Heart left ventricle (tissue), 16 donors: ENCODE measurements around the gene ATP11B. TPM values are rescaled to one million over a fixed set of nuclear protein-coding genes. Genes with fewer than 3 reads are reported as not detected.

Experiments used
- ATAC-seq, 4 donors: fragments of 200-7000 bp; cut with Tn5 transposase; one replicate each; pipeline ENCODE4 v1.9.1; 2020 to 2022; ENCODE audit warnings: moderate library complexity in 4 of 4, mild to moderate bottlenecking in 3 of 4, moderate number of reproducible peaks in 1 of 4
- DNase-seq, 5 donors: peaks; one replicate each; pipeline ENCODE4 v3.0.0-alpha.2; 2020
- H3K27ac ChIP-seq, 12 donors: fragments of 200-600 bp; sonication (generic) in 4 of 12; one replicate each; pipeline versions ENCODE4 v1.5.0 to v1.8.0; 2016 to 2022; ENCODE audit warnings: mild to moderate bottlenecking in 2 of 12
- H3K27me3 ChIP-seq, 9 donors: fragments of 200-600 bp; sonication (generic) in 2 of 9; one replicate each; pipeline versions ENCODE4 v1.5.1 to v1.8.0; 2016 to 2022; ENCODE audit warnings: mild to moderate bottlenecking in 3 of 9
- H3K36me3 ChIP-seq, 9 donors: fragments of 200-600 bp; sonication (generic) in 2 of 9; one replicate each; pipeline versions ENCODE4 v1.5.0 to v1.8.0; 2018 to 2022; ENCODE audit warnings: mild to moderate bottlenecking in 2 of 9
- H3K4me1 ChIP-seq, 12 donors: fragments of 200-600 bp; sonication (generic) in 4 of 12; one replicate each; pipeline versions ENCODE4 v1.5.0 to v1.8.0; 2016 to 2022; ENCODE audit warnings: mild to moderate bottlenecking in 3 of 12
- H3K4me3 ChIP-seq, 12 donors: fragments of 200-600 bp; sonication (generic) in 4 of 12; one replicate each; pipeline versions ENCODE4 v1.5.0 to v1.8.0; 2017 to 2022; ENCODE audit warnings: mild to moderate bottlenecking in 9 of 12, moderate library complexity in 4 of 12
- H3K9me3 ChIP-seq, 12 donors: fragments of 200-600 bp; sonication (generic) in 4 of 12; one replicate each; pipeline versions ENCODE4 v1.5.0 to v1.8.0; 2016 to 2022; ENCODE audit warnings: mild to moderate bottlenecking in 1 of 12
- POLR2A ChIP-seq, 2 donors: fragments of 450-650 bp; IDR thresholded peaks; one replicate each; pipeline ENCODE4 v1.6.1; 2017; ENCODE audit warnings: antibody characterized with exemption in 2 of 2, mild to moderate bottlenecking in 2 of 2, moderate library complexity in 2 of 2
- WGBS, 4 donors: extraction: QIAGEN DNeasy Blood & Tissue Kit in 2 of 4; methylation state at CpG; one replicate each; pipeline versions ENCODE4 v1.1.5 to v1.1.7; 2013 to 2018; 5-methylcytosine and 5-hydroxymethylcytosine counted together
- intact Hi-C, 10 donors: fragments of 100-400 bp; cut with DNase I; formaldehyde crosslinking; loops; one replicate each; pipeline versions ENCODE4 v1.11.1 to v1.14.2; 2022
- polyA plus RNA-seq, 2 donors: library from polyadenylated mRNA; stranded (reverse); fragments of 200-250 nt; gene quantifications; one replicate each; pipeline ENCODE4 v1.2.3, GENCODE V29; 2013
- total RNA-seq, 9 donors: library from RNA; depleted of rRNA in 2 of 9; stranded (reverse); fragments of >200 nt in 2 of 9; fragmentation: NEBNext Ultra II Directional in 3 of 9; extraction: Animal tissue kit (Norgen Biotek cat#: 25700) in 3 of 9; gene quantifications; one replicate each; pipeline versions ENCODE4 v1.1.0 to v1.2.4, GENCODE V29; 2016 to 2023
- TF ChIP-seq, protein P1 (sequence below), 12 donors: fragments of 200-600 bp; sonication (generic) in 4 of 12; IDR thresholded peaks; one replicate each; pipeline versions ENCODE4 v1.5.0 to v1.8.0; 2018 to 2022; ENCODE audit warnings: antibody characterized with exemption in 12 of 12, mild to moderate bottlenecking in 5 of 12
- donor health status: ischemic (EF 13 %, LVEDD 7.1; RV severe dilation, severe dysfunction).
- donor health status: healthy with polysubstance abuse.
- donor health status: DM: no; HTN: yes; CAD: no.
- donor health status: DM: no; HTN: no; CAD: no.
- donor health status: ischemic (EF 25% LVEDD 6.9; RV normal size, moderate dysfunction).
- donor health status: ischemic (EF 25% LVEDD 5.7; RV mildly dilated, moderate dysfunction).
- donor health status: healthy.
- donor health status: DM: yes; HTN: yes; CAD: no.
- donor health status: ischemic (EF 35%, LVEDD 5.7; RV mildly dilated, moderate dysfunction).
- donor health status: nonischemic (EF 11% LVEDD 7.7; RV severe dilation, severe dysfunction).
- donor health status: DM: yes; HTN: yes; CAD: no.
- donor health status: PGD.
- donor health status: ischemic (EF 29% LVEDD 5.4; RV normal size, mild dysfunction).
- donor health status: nonischemic (EF 23%, LVEDD 6.1; RV moderate dilation, normal function).

ATP11B gene
- total and polyA plus RNA-seq, 11 donors = 4.9 to 45.6 (median 30.9) TPM

DNA sequence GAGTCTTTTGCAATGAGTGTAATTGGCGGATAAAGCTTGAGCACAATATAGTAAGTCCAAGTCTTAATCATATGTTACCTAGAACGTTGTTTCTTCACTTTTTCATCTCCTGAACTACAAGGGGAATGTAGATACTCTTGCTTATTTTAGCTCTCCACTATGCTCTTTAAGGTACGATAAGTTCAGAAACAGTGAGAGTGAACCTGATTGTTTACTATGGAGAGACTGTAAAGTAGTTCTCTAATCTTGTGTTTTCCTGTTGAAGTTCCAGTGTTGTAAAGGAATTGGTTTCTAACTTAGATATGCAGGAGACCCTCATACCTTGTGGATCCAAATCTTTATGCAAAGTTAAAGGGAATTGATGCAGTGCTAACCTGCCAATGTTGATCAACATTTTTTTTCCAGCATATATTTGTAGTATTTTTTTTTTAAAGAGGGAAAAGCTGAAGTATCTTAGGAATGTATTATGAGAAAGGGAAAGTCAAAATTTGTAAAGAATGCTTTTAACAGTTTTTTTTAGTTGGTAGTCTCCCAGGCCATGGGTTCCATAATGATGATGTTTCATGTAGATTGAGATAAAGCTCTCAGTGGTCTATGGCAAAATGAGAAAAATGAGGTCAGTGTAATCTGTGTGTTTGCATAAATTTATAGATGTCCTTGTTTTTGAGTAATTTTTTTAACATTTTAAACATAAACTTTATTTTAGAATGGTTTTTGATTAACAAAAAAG lies 14.9 kb downstream of the ATP11B start:
- peak in 1 of 4 donors; percentile 42 for ATAC-seq
- no peak for DNase-seq
- Histone ChIP-seq H3K27ac (peak overlapping the region in 2 of 12 donors; percentile 12 to 17), H3K4me3 (no peak overlapping the region), H3K27me3 (no peaks in the 10 kb centered on the region), H3K9me3 (no peaks in the 10 kb centered on the region), H3K36me3 (peaks cover 0 to 3% (median 0%) of the 10 kb centered on the region in 9 donors), H3K4me1 (peaks cover 0 to 44% (median 28%) of the 10 kb centered on the region in 12 donors)
- intact Hi-C loops = no loop called here
- TF ChIP-seq, protein P1, sequence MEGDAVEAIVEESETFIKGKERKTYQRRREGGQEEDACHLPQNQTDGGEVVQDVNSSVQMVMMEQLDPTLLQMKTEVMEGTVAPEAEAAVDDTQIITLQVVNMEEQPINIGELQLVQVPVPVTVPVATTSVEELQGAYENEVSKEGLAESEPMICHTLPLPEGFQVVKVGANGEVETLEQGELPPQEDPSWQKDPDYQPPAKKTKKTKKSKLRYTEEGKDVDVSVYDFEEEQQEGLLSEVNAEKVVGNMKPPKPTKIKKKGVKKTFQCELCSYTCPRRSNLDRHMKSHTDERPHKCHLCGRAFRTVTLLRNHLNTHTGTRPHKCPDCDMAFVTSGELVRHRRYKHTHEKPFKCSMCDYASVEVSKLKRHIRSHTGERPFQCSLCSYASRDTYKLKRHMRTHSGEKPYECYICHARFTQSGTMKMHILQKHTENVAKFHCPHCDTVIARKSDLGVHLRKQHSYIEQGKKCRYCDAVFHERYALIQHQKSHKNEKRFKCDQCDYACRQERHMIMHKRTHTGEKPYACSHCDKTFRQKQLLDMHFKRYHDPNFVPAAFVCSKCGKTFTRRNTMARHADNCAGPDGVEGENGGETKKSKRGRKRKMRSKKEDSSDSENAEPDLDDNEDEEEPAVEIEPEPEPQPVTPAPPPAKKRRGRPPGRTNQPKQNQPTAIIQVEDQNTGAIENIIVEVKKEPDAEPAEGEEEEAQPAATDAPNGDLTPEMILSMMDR (IDR thresholded peaks at IDR 0.05) = no peak
- no peak for TF ChIP-seq POLR2A (IDR thresholded peaks at IDR 0.05)
- WGBS, 4 donors = 58 to 64% (median 63%) methylated on average over 3 of the region's 3 CpGs

DNA sequence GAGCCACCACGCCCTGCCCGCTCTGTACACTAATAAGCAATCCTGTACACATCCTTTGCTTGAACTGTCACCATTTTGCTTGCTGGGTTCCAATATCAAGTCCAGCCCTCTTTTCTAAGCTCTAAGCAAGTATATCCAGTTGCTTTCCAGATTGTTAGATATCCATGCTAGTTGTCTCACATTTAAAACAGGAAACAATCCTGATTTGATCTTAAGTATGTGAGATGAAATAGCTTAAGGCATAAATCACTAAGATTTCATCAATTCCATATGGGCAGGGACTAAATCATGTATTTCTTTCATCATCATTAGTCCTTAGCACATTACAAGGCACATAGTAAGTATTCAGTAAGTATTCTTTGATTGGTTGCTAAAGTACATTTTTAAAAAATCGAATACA lies 16.2 kb downstream of the ATP11B start:
- Histone ChIP-seq H3K4me3 (no peak overlapping the region), H3K27ac (no peak overlapping the region), H3K9me3 (no peaks in the 10 kb centered on the region), H3K27me3 (no peaks in the 10 kb centered on the region), H3K4me1 (peaks cover 0 to 41% (median 19%) of the 10 kb centered on the region in 12 donors), H3K36me3 (peaks cover 0 to 3% (median 0%) of the 10 kb centered on the region in 9 donors)
- intact Hi-C loops = no loop called here
- 95 to 99% (median 96%) methylated on average over 3 of the region's 3 CpGs for WGBS, 4 donors
- DNase-seq (no peak), ATAC-seq (no peak)
- TF ChIP-seq POLR2A (IDR thresholded peaks at IDR 0.05) = no peak
- TF ChIP-seq, protein P1 (IDR thresholded peaks at IDR 0.05) = no peak

DNA sequence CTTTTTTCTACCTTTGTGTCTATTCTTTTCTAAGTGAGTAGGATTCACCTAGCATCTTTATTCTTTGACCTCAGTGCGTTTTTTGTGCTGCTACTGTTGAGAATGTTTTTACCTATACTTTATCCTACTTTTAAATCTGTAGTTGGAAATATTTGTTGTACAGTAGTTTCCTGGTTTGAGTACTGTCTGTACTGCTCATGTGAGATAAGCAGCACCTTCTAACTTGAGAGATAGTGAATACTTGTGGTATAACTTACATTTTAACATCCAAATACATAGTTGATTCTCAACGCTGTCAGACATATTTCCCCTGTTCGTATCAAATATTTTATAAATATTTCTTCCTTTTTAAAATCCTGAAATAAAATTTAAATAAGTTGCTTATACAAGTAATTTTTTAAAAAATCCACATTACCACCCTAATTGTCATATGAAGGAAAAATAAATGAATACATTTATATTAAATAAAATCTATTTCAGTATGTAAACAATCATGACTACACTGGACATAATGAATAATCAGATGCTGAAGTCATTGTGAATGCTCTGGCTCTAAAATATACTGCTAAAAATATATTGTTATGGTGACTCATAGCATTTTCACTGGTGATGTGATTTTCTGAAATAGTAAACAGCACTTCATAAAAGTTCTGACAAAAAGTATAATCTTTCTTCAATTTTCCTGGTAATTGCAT lies 17.4 kb downstream of the ATP11B start:
- peaks cover 0 to 45% (median 26%) of the 10 kb centered on the region in 12 donors for H3K4me1 ChIP-seq
- 76 to 90% (median 85%) methylated on average over 3 of the region's 3 CpGs for WGBS, 4 donors
- no peak for DNase-seq
- ATAC-seq = peak in 2 of 4 donors; percentile 41 to 62
- H3K9me3 ChIP-seq = no peaks in the 10 kb centered on the region
- H3K4me3 ChIP-seq = no peak overlapping the region
- peaks cover 0 to 3% (median 0%) of the 10 kb centered on the region in 9 donors for H3K36me3 ChIP-seq
- H3K27me3 ChIP-seq = no peaks in the 10 kb centered on the region
- TF ChIP-seq, protein P1 (IDR thresholded peaks at IDR 0.05) = no peak
- TF ChIP-seq POLR2A (IDR thresholded peaks at IDR 0.05) = no peak
- intact Hi-C loops = no loop called here
- peak overlapping the region in 1 of 12 donors; percentile 13 for H3K27ac ChIP-seq

DNA sequence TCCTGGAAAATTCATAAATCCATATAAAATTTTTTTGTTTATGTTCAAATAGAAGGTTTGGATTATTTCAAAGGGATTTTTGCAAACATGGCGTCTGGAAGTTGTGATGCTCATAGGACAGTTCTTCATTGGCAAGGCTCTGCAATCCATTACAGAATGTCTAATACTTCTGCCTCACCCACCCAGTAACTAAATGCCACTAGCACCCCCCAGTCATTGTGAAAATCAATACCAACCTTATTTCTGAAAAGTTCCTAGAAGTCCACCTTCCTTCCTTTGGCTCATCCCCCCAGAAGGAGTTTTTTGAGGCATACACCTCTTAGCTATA lies 17.9 kb downstream of the ATP11B start:
- H3K9me3 ChIP-seq = no peaks in the 10 kb centered on the region
- peaks cover 0 to 3% (median 0%) of the 10 kb centered on the region in 9 donors for H3K36me3 ChIP-seq
- H3K27me3 ChIP-seq = no peaks in the 10 kb centered on the region
- no peak overlapping the region for H3K4me3 ChIP-seq
- H3K4me1 ChIP-seq = peaks cover 0 to 50% (median 29%) of the 10 kb centered on the region in 12 donors
- ATAC-seq (no peak), DNase-seq (no peak)
- TF ChIP-seq POLR2A (IDR thresholded peaks at IDR 0.05) = no peak
- TF ChIP-seq, protein P1 (IDR thresholded peaks at IDR 0.05) = no peak
- H3K27ac ChIP-seq = no peak overlapping the region
- WGBS, 4 donors = 84 to 98% (median 94%) methylated on average over 1 of the region's 1 CpG
- intact Hi-C loops = no loop called here
